Measurements from ENCODE around the gene TSPAN5. TPM values are rescaled to one million over a fixed set of nuclear protein-coding genes. Genes with fewer than 3 reads are reported as not detected.

The TSPAN5 gene
- total and polyA plus RNA-seq, 4 experiments from 2014 or later: 16.8 to 40.4 (median 25.7) TPM

GRCh38 chr4:98618680-98619079, 39.7 kb downstream of the TSPAN5 start:
- peaks cover 3 to 5% of the 10 kb centered on the region in 2 donors for H3K36me3 Mint-ChIP-seq
- peak overlapping the region in 2 of 7 donors; percentile 44 to 47 for H3K27ac Mint-ChIP-seq
- H3K27me3 Mint-ChIP-seq: no peaks in the 10 kb centered on the region
- Histone ChIP-seq H3K9me3 (ENCODE audit: control insufficient read depth in 1 of 2, low read length in 2 of 2) (no peaks in the 10 kb centered on the region), H3K4me1 (ENCODE audit: insufficient read depth, low read length) (peaks cover under 1% of the 10 kb centered on the region), H3K4me3 (ENCODE audit: low read length in 2 of 2) (no peak overlapping the region), H3K36me3 (ENCODE audit: insufficient read depth, low read length) (no peaks in the 10 kb centered on the region), H3K27me3 (ENCODE audit: insufficient read depth, low read length) (no peaks in the 10 kb centered on the region), H3K27ac (ENCODE audit: low read depth, low read length) (no peak overlapping the region)
- CTCF ChIA-PET (ENCODE audit: partially characterized antibody): no interaction called here
- no peak for DNase-seq
- intact Hi-C loops (cut with micrococcal nuclease): no loop called here
- H3K4me1 Mint-ChIP-seq: peaks cover 29 to 71% (median 51%) of the 10 kb centered on the region in 4 donors
- POLR2A ChIA-PET (ENCODE audit: partially characterized antibody): no interaction called here
- no peak overlapping the region for H3K4me3 Mint-ChIP-seq
- H3K9me3 Mint-ChIP-seq: no peaks in the 10 kb centered on the region

- Histone ChIP-seq H3K9me3 (ENCODE audit: control insufficient read depth in 1 of 2, low read length in 2 of 2) (no peaks in the 10 kb centered on the region), H3K4me3 (ENCODE audit: low read length in 2 of 2) (no peak overlapping the region), H3K27me3 (ENCODE audit: insufficient read depth, low read length) (no peaks in the 10 kb centered on the region), H3K4me1 (ENCODE audit: insufficient read depth, low read length) (peaks cover 8% of the 10 kb centered on the region), H3K36me3 (ENCODE audit: insufficient read depth, low read length) (no peaks in the 10 kb centered on the region), H3K27ac (ENCODE audit: low read depth, low read length) (no peak overlapping the region)
- no peak for DNase-seq
- peaks cover 3 to 5% of the 10 kb centered on the region in 2 donors for H3K36me3 Mint-ChIP-seq
- H3K9me3 Mint-ChIP-seq: no peaks in the 10 kb centered on the region
- POLR2A ChIA-PET (ENCODE audit: partially characterized antibody): interaction anchor here (1.0 to 1.7 kb wide), 2 partner anchors 11 to 15 kb away, joined by 5 to 6 read pairs; no protein-coding TSS in a partner anchor
- CTCF ChIA-PET (ENCODE audit: partially characterized antibody): interaction anchor here (0.7 to 1.9 kb wide), 4 partner anchors 14 to 150 kb away, joined by 3 to 4 read pairs (median 3); no protein-coding TSS in a partner anchor
- peak overlapping the region in 1 of 8 donors; percentile 15 for H3K4me3 Mint-ChIP-seq
- H3K4me1 Mint-ChIP-seq: peaks cover 29 to 75% (median 54%) of the 10 kb centered on the region in 4 donors
- peak overlapping the region in 1 of 7 donors; percentile 32 for H3K27ac Mint-ChIP-seq
- intact Hi-C loops (cut with micrococcal nuclease): no loop called here
- no peaks in the 10 kb centered on the region for H3K27me3 Mint-ChIP-seq
These were observed 40.9 kb downstream of the TSPAN5 start for GRCh38 chr4:98617358-98618047.

GRCh38 chr4:98615991-98616390, 42.4 kb downstream of the TSPAN5 start:
- CTCF ChIA-PET (ENCODE audit: partially characterized antibody): no interaction called here
- Mint-ChIP-seq H3K9me3 (no peaks in the 10 kb centered on the region), H3K4me1 (peaks cover 39 to 83% (median 60%) of the 10 kb centered on the region in 4 donors)

GRCh38 chr4:98614662-98615061, 43.7 kb downstream of the TSPAN5 start:
- CTCF ChIA-PET (ENCODE audit: partially characterized antibody): no interaction called here
- Mint-ChIP-seq H3K36me3 (no peaks in the 10 kb centered on the region), H3K27me3 (no peaks in the 10 kb centered on the region)

More at GRCh38 chr4:98615991-98616390, 42.4 kb downstream of the TSPAN5 start:
- peaks cover 9% of the 10 kb centered on the region for H3K4me1 ChIP-seq (ENCODE audit: insufficient read depth, low read length)
- no peak overlapping the region for H3K4me3 ChIP-seq (ENCODE audit: low read length in 2 of 2)
- no peaks in the 10 kb centered on the region for H3K27me3 ChIP-seq (ENCODE audit: insufficient read depth, low read length)
- POLR2A ChIA-PET (ENCODE audit: partially characterized antibody): no interaction called here
- Mint-ChIP-seq H3K27me3 (no peaks in the 10 kb centered on the region), H3K4me3 (no peak overlapping the region), H3K27ac (no peak overlapping the region), H3K36me3 (peaks cover 3 to 5% of the 10 kb centered on the region in 2 donors)
- H3K27ac ChIP-seq (ENCODE audit: low read depth, low read length): no peak overlapping the region
- intact Hi-C loops (cut with micrococcal nuclease): no loop called here
- no peak for DNase-seq
- H3K9me3 ChIP-seq (ENCODE audit: control insufficient read depth in 1 of 2, low read length in 2 of 2): no peaks in the 10 kb centered on the region
- no peaks in the 10 kb centered on the region for H3K36me3 ChIP-seq (ENCODE audit: insufficient read depth, low read length)

GRCh38 chr4:98614094-98614493, 44.3 kb downstream of the TSPAN5 start:
- peaks cover 42 to 85% (median 63%) of the 10 kb centered on the region in 4 donors for H3K4me1 Mint-ChIP-seq
- DNase-seq: no peak
- intact Hi-C loops (cut with micrococcal nuclease): no loop called here
- H3K9me3 Mint-ChIP-seq: no peaks in the 10 kb centered on the region
- no peaks in the 10 kb centered on the region for H3K27me3 Mint-ChIP-seq
- no peak overlapping the region for H3K4me3 ChIP-seq (ENCODE audit: low read length in 2 of 2)
- peaks cover 26% of the 10 kb centered on the region for H3K4me1 ChIP-seq (ENCODE audit: insufficient read depth, low read length)
- no peak overlapping the region for H3K27ac ChIP-seq (ENCODE audit: low read depth, low read length)
- H3K27me3 ChIP-seq (ENCODE audit: insufficient read depth, low read length): no peaks in the 10 kb centered on the region
- H3K9me3 ChIP-seq (ENCODE audit: control insufficient read depth in 1 of 2, low read length in 2 of 2): no peaks in the 10 kb centered on the region
- POLR2A ChIA-PET (ENCODE audit: partially characterized antibody): no interaction called here
- H3K27ac Mint-ChIP-seq: peak overlapping the region in 1 of 7 donors; percentile 11
- no peaks in the 10 kb centered on the region for H3K36me3 Mint-ChIP-seq
- H3K36me3 ChIP-seq (ENCODE audit: insufficient read depth, low read length): no peaks in the 10 kb centered on the region
- H3K4me3 Mint-ChIP-seq: no peak overlapping the region
- CTCF ChIA-PET (ENCODE audit: partially characterized antibody): no interaction called here

More at GRCh38 chr4:98614662-98615061, 43.7 kb downstream of the TSPAN5 start:
- Histone ChIP-seq H3K27ac (ENCODE audit: low read depth, low read length) (no peak overlapping the region), H3K9me3 (ENCODE audit: control insufficient read depth in 1 of 2, low read length in 2 of 2) (no peaks in the 10 kb centered on the region), H3K4me3 (ENCODE audit: low read length in 2 of 2) (no peak overlapping the region), H3K27me3 (ENCODE audit: insufficient read depth, low read length) (no peaks in the 10 kb centered on the region), H3K36me3 (ENCODE audit: insufficient read depth, low read length) (no peaks in the 10 kb centered on the region), H3K4me1 (ENCODE audit: insufficient read depth, low read length) (peaks cover 21% of the 10 kb centered on the region)
- Mint-ChIP-seq H3K4me1 (peaks cover 43 to 83% (median 62%) of the 10 kb centered on the region in 4 donors), H3K9me3 (no peaks in the 10 kb centered on the region), H3K27ac (peak overlapping the region in 2 of 7 donors; percentile 43 to 47), H3K4me3 (no peak overlapping the region)
- DNase-seq: no peak
- intact Hi-C loops (cut with micrococcal nuclease): no loop called here
- POLR2A ChIA-PET (ENCODE audit: partially characterized antibody): no interaction called here

- Mint-ChIP-seq H3K9me3 (no peaks in the 10 kb centered on the region), H3K4me1 (peaks cover 45 to 85% (median 68%) of the 10 kb centered on the region in 4 donors), H3K27ac (peak overlapping the region in 2 of 7 donors; percentile 11 to 31), H3K36me3 (no peaks in the 10 kb centered on the region), H3K27me3 (no peaks in the 10 kb centered on the region), H3K4me3 (no peak overlapping the region)
- Histone ChIP-seq H3K36me3 (ENCODE audit: insufficient read depth, low read length) (no peaks in the 10 kb centered on the region), H3K4me1 (ENCODE audit: insufficient read depth, low read length) (peaks cover 32% of the 10 kb centered on the region), H3K27me3 (ENCODE audit: insufficient read depth, low read length) (no peaks in the 10 kb centered on the region), H3K9me3 (ENCODE audit: control insufficient read depth in 1 of 2, low read length in 2 of 2) (no peaks in the 10 kb centered on the region), H3K27ac (ENCODE audit: low read depth, low read length) (no peak overlapping the region), H3K4me3 (ENCODE audit: low read length in 2 of 2) (no peak overlapping the region)
- intact Hi-C loops (cut with micrococcal nuclease): no loop called here
- CTCF ChIA-PET (ENCODE audit: partially characterized antibody): no interaction called here
- no peak for DNase-seq
- POLR2A ChIA-PET (ENCODE audit: partially characterized antibody): no interaction called here
These were observed 44.8 kb downstream of the TSPAN5 start for GRCh38 chr4:98613453-98614075.

- POLR2A ChIA-PET (ENCODE audit: partially characterized antibody): no interaction called here
- intact Hi-C loops (cut with micrococcal nuclease): no loop called here
- H3K27ac Mint-ChIP-seq: peak overlapping the region in 5 of 7 donors; percentile 6 to 36 (median 24)
These were observed 45.8 kb downstream of the TSPAN5 start for GRCh38 chr4:98612318-98613250.

More at GRCh38 chr4:98612318-98613250, 45.8 kb downstream of the TSPAN5 start:
- H3K4me3 Mint-ChIP-seq: peak overlapping the region in 2 of 8 donors; percentile 8 to 23
- H3K4me1 ChIP-seq (ENCODE audit: insufficient read depth, low read length): peaks cover 37% of the 10 kb centered on the region
- no peaks in the 10 kb centered on the region for H3K9me3 Mint-ChIP-seq
- DNase-seq: no peak
- no peak overlapping the region for H3K4me3 ChIP-seq (ENCODE audit: low read length in 2 of 2)
- no peaks in the 10 kb centered on the region for H3K36me3 Mint-ChIP-seq
- peaks cover 42 to 86% (median 68%) of the 10 kb centered on the region in 4 donors for H3K4me1 Mint-ChIP-seq
- no peaks in the 10 kb centered on the region for H3K9me3 ChIP-seq (ENCODE audit: control insufficient read depth in 1 of 2, low read length in 2 of 2)
- H3K27me3 Mint-ChIP-seq: no peaks in the 10 kb centered on the region
- no peaks in the 10 kb centered on the region for H3K36me3 ChIP-seq (ENCODE audit: insufficient read depth, low read length)
- no peak overlapping the region for H3K27ac ChIP-seq (ENCODE audit: low read depth, low read length)
- CTCF ChIA-PET (ENCODE audit: partially characterized antibody): no interaction called here
- H3K27me3 ChIP-seq (ENCODE audit: insufficient read depth, low read length): no peaks in the 10 kb centered on the region
